Kidney epithelial cell (primary cell): ENCODE measurements around the gene ZNF697. TPM values are rescaled to one million over a fixed set of nuclear protein-coding genes. Genes with fewer than 3 reads are reported as not detected.
A peak's percentile ranks its signal among the peaks of the same experiment; 100 is the strongest.

Source experiments
- DNase-seq: peaks from one replicate; pipeline ENCODE4 v3.0.0-alpha.2; 2010; ENCODE audit warnings: low read depth
- H3K27me3 ChIP-seq: 2 replicates; pipeline ENCODE4 v1.6.0; 2011; ENCODE audit warnings: low read length; ENCODE audit not compliant: control insufficient read depth, insufficient read depth
- H3K36me3 ChIP-seq: 2 replicates; pipeline ENCODE4 v1.5.1; 2011; ENCODE audit warnings: low read length; ENCODE audit not compliant: control insufficient read depth, insufficient read depth
- H3K4me3 ChIP-seq: 2 replicates; pipeline ENCODE4 v1.5.1; 2011; ENCODE audit warnings: low read depth, mild to moderate bottlenecking, control low read depth, low read length
- CTCF ChIP-seq: IDR thresholded peaks from 2 replicates; pipeline ENCODE4 v1.5.1; 2011; ENCODE audit warnings: mild to moderate bottlenecking, moderate library complexity, low read length, control low read depth, inconsistent platforms; ENCODE audit not compliant: insufficient read depth, poor library complexity, severe bottlenecking
- total RNA-seq: library from RNA; depleted of rRNA; stranded (reverse); fragments of >200 nt; gene quantifications from 2 replicates; pipeline ENCODE4 v1.2.3, GENCODE V29; 2015

Gene ZNF697
- total RNA-seq, 1 donor from 2014 or later: 22.4 TPM

- H3K27me3 ChIP-seq: no peaks in the 10 kb centered on the region
- H3K36me3 ChIP-seq: no peaks in the 10 kb centered on the region
- no peak overlapping the region for H3K4me3 ChIP-seq
- no peak for TF ChIP-seq CTCF
- DNase-seq: no peak
These were observed 4.5 kb upstream of the ZNF697 start for GRCh38 chr1:119652587-119652986.

GRCh38 chr1:119651641-119652040 lies 3.6 kb upstream of the ZNF697 start:
- H3K36me3 ChIP-seq: no peaks in the 10 kb centered on the region
- no peak overlapping the region for H3K4me3 ChIP-seq
- H3K27me3 ChIP-seq: no peaks in the 10 kb centered on the region
- no peak for TF ChIP-seq CTCF
- DNase-seq: no peak

- Histone ChIP-seq H3K4me3 (no peak overlapping the region), H3K36me3 (no peaks in the 10 kb centered on the region), H3K27me3 (no peaks in the 10 kb centered on the region)
- no peak for DNase-seq
- no peak for TF ChIP-seq CTCF
These were observed 3.1 kb upstream of the ZNF697 start for GRCh38 chr1:119651133-119651532.

- peak overlapping the region; percentile 82 for H3K4me3 ChIP-seq
- no peak for DNase-seq
- H3K27me3 ChIP-seq: no peaks in the 10 kb centered on the region
- TF ChIP-seq CTCF: no peak
- no peaks in the 10 kb centered on the region for H3K36me3 ChIP-seq
These were observed 546 bp upstream of the ZNF697 start for GRCh38 chr1:119648620-119649004.

GRCh38 chr1:119647228-119647733 lies 785 bp downstream of the ZNF697 start:
- Histone ChIP-seq H3K27me3 (no peaks in the 10 kb centered on the region), H3K36me3 (no peaks in the 10 kb centered on the region), H3K4me3 (peak overlapping the region; percentile 82)
- no peak for DNase-seq
- no peak for TF ChIP-seq CTCF

GRCh38 chr1:119646521-119647227 lies 1.4 kb downstream of the ZNF697 start:
- no peaks in the 10 kb centered on the region for H3K27me3 ChIP-seq
- peak overlapping the region; percentile 82 for H3K4me3 ChIP-seq
- no peaks in the 10 kb centered on the region for H3K36me3 ChIP-seq
- DNase-seq: peak; percentile 51
- TF ChIP-seq CTCF: no peak
